Esophagus squamous epithelium (tissue), 5 donors: ENCODE measurements around the gene ALS2. TPM values are rescaled to one million over a fixed set of nuclear protein-coding genes. Genes with fewer than 3 reads are reported as not detected.

ENCODE experiments used
- DNase-seq: peaks from one replicate; lab custom pipeline; 2025; lab: John Stamatoyannopoulos, UW
- H3K27ac ChIP-seq, 4 donors: fragments of 200-600 bp; sonication (generic); one replicate each; pipeline ENCODE4 v1.5.1; 2016 to 2019; ENCODE audit warnings: mild to moderate bottlenecking in 1 of 4
- H3K27me3 ChIP-seq, 4 donors: fragments of 200-600 bp; sonication (generic); 1 replicate in 3 of 4; 2 replicates in 1 of 4; pipeline versions ENCODE4 v1.5.1 to v1.6.0; 2017 to 2021; ENCODE audit warnings: antibody characterized with exemption in 1 of 4
- H3K36me3 ChIP-seq, 3 donors: fragments of 200-600 bp; sonication (generic); one replicate each; pipeline ENCODE4 v1.5.1; 2016 to 2019
- H3K4me1 ChIP-seq, 3 donors: fragments of 200-600 bp; sonication (generic); one replicate each; pipeline ENCODE4 v1.5.1; 2017 to 2019
- H3K4me3 ChIP-seq, 4 donors: fragments of 200-600 bp; sonication (generic); 1 replicate in 3 of 4; 2 replicates in 1 of 4; pipeline ENCODE4 v1.5.1; 2016 to 2019; ENCODE audit warnings: mild to moderate bottlenecking in 2 of 4, moderate library complexity in 1 of 4
- H3K9me3 ChIP-seq, 3 donors: fragments of 200-600 bp; sonication (generic); one replicate each; pipeline ENCODE4 v1.5.1; 2016 to 2019
- CTCF ChIP-seq, 6 experiments: fragments of 450-650 bp in 4 of 6; fragments of 200-600 bp in 2 of 6; sonication (generic) in 2 of 6; IDR thresholded peaks; one replicate each; pipeline ENCODE4 v1.5.1; 2016 to 2019; ENCODE audit warnings: antibody characterized with exemption in 6 of 6, mild to moderate bottlenecking in 4 of 6, moderate library complexity in 4 of 6
- POLR2A ChIP-seq, 4 donors: fragments of 450-650 bp; IDR thresholded peaks; one replicate each; pipeline ENCODE4 v1.6.1; 2017; ENCODE audit warnings: antibody characterized with exemption in 4 of 4, mild to moderate bottlenecking in 4 of 4, moderate library complexity in 3 of 4
- WGBS, 2 donors: methylation state at CpG; one replicate each; pipeline ENCODE4 v1.1.5; 2018; 5-methylcytosine and 5-hydroxymethylcytosine counted together
- intact Hi-C: fragments of 100-400 bp; cut with DNase I; formaldehyde crosslinking; loops from one replicate; pipeline ENCODE4 v1.15.0; 2022
- total RNA-seq, 4 donors: library from RNA; depleted of rRNA; stranded (reverse); fragments of >200 nt; gene quantifications; one replicate each; pipeline ENCODE4 v1.1.0, GENCODE V29; 2016
- donor health status: DM: yes; HTN: yes; CAD: no.

ALS2 gene
- total RNA-seq, 4 donors from 2014 or later, result 7.0 to 15.1 (median 8.5) TPM

- Histone ChIP-seq H3K27ac (no peak overlapping the region), H3K36me3 (no peaks in the 10 kb centered on the region), H3K4me3 (no peak overlapping the region), H3K4me1 (no peaks in the 10 kb centered on the region), H3K27me3 (no peaks in the 10 kb centered on the region), H3K9me3 (no peaks in the 10 kb centered on the region)
- intact Hi-C loops, result no loop called here
- DNase-seq, result no peak
- no peak for TF ChIP-seq POLR2A (IDR thresholded peaks at IDR 0.05)
- no peak for TF ChIP-seq CTCF (IDR thresholded peaks at IDR 0.05)
- WGBS, 2 donors, result 77 to 87% methylated on average over 2 of the region's 2 CpGs
Measured at GRCh38 chr2:201790989-201791388, 10.3 kb upstream of the ALS2 start.

- H3K4me3 ChIP-seq, result no peak overlapping the region
- no peak overlapping the region for H3K27ac ChIP-seq
- H3K4me1 ChIP-seq, result no peaks in the 10 kb centered on the region
- 81 to 87% methylated on average over 3 of the region's 3 CpGs for WGBS, 2 donors
- DNase-seq, result no peak
- no peaks in the 10 kb centered on the region for H3K27me3 ChIP-seq
- H3K9me3 ChIP-seq, result no peaks in the 10 kb centered on the region
- no peaks in the 10 kb centered on the region for H3K36me3 ChIP-seq
- intact Hi-C loops, result no loop called here
- TF ChIP-seq POLR2A (IDR thresholded peaks at IDR 0.05) (no peak), CTCF (IDR thresholded peaks at IDR 0.05) (no peak)
Measured at GRCh38 chr2:201790291-201790690, 9.6 kb upstream of the ALS2 start.

GRCh38 chr2:201789395-201789794 is 8.7 kb upstream of the ALS2 start:
- no peak overlapping the region for H3K27ac ChIP-seq
- no peaks in the 10 kb centered on the region for H3K36me3 ChIP-seq
- H3K4me3 ChIP-seq, result no peak overlapping the region
- no peaks in the 10 kb centered on the region for H3K27me3 ChIP-seq
- H3K9me3 ChIP-seq, result no peaks in the 10 kb centered on the region
- intact Hi-C loops, result no loop called here
- TF ChIP-seq CTCF (IDR thresholded peaks at IDR 0.05), result no peak
- TF ChIP-seq POLR2A (IDR thresholded peaks at IDR 0.05), result no peak
- no peaks in the 10 kb centered on the region for H3K4me1 ChIP-seq
- 58 to 88% methylated on average over 2 of the region's 2 CpGs for WGBS, 2 donors
- DNase-seq, result no peak

DNA sequence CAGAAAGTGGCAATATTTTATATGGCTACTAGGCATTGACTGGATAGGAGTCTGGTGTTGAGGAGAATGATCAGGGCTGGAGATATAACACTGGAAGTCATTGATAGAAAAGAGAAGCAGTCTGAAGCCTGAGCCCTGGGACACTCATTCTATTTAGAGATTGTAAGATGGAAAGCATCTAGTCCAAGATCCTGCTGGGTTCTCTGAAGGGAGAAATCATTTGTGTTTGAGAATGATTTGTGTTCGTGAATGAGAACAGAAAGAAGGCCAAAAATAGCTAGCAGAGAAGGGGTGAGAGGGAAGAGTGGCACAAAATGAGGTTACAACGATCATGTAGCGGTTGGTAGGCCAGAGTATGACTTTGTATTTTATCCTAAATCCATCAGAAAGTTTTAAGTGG is 7.6 kb upstream of the ALS2 start:
- Histone ChIP-seq H3K9me3 (no peaks in the 10 kb centered on the region), H3K4me1 (no peaks in the 10 kb centered on the region), H3K27ac (no peak overlapping the region), H3K27me3 (no peaks in the 10 kb centered on the region), H3K36me3 (no peaks in the 10 kb centered on the region), H3K4me3 (no peak overlapping the region)
- DNase-seq, result no peak
- WGBS, 2 donors, result 47 to 73% methylated on average over 3 of the region's 3 CpGs
- no peak for TF ChIP-seq POLR2A (IDR thresholded peaks at IDR 0.05)
- TF ChIP-seq CTCF (IDR thresholded peaks at IDR 0.05), result no peak
- intact Hi-C loops, result no loop called here

GRCh38 chr2:201786471-201786870 is 5.7 kb upstream of the ALS2 start:
- intact Hi-C loops, result no loop called here

More at GRCh38 chr2:201786471-201786870, 5.7 kb upstream of the ALS2 start:
- Histone ChIP-seq H3K9me3 (no peaks in the 10 kb centered on the region), H3K36me3 (no peaks in the 10 kb centered on the region), H3K27me3 (no peaks in the 10 kb centered on the region), H3K27ac (no peak overlapping the region), H3K4me1 (peaks cover 0 to 7% (median 5%) of the 10 kb centered on the region in 3 donors), H3K4me3 (no peak overlapping the region)
- DNase-seq, result no peak
- TF ChIP-seq POLR2A (IDR thresholded peaks at IDR 0.05) (no peak), CTCF (IDR thresholded peaks at IDR 0.05) (no peak)
